PC-9 (cell line): ENCODE results near the gene RAF1. TPM values are rescaled to one million over a fixed set of nuclear protein-coding genes. Genes with fewer than 3 reads are reported as not detected.

Experiments
- BruUV-seq: library from RNA; stranded (reverse); fragments of 400-500 nt; replicated peaks from 2 replicates; lab custom pipeline; 2021; lab: Mats Ljungman, UMichigan
- CTCF ChIA-PET: fragments of 300-600 bp; sonication (Branson Sonifier 250); formaldehyde crosslinking; loops from one replicate; lab custom pipeline; 2022; ENCODE audit warnings: antibody characterized with exemption; lab: Charles Lee
- POLR2A ChIA-PET: fragments of 300-600 bp; sonication (Branson Sonifier 250); formaldehyde crosslinking; loops from one replicate; lab custom pipeline; 2022; ENCODE audit warnings: antibody characterized with exemption; ENCODE audit not compliant: unreplicated experiment; lab: Charles Lee
- DNase-seq, 2 experiments: peaks; one replicate each; pipeline versions ENCODE4 v3.0.0 to v3.0.0-alpha.2; 2015 to 2022; ENCODE audit warnings: mixed read lengths in 1 of 2
- H2AFZ ChIP-seq: fragments of 200-600 bp; sonication (generic); 2 replicates; pipeline ENCODE4 v1.8.1; 2017; ENCODE audit warnings: antibody characterized with exemption
- H3F3A ChIP-seq: fragments of 200-600 bp; sonication (generic); 2 replicates; pipeline ENCODE4 v1.8.1; 2017; ENCODE audit warnings: antibody characterized with exemption, mild to moderate bottlenecking, low read depth; ENCODE audit not compliant: insufficient read depth
- H3K27ac ChIP-seq: fragments of 200-600 bp; sonication (generic); 2 replicates; pipeline ENCODE4 v1.6.1; 2016; ENCODE audit warnings: mixed run types
- H3K27me3 ChIP-seq: fragments of 200-600 bp; sonication (generic); 2 replicates; pipeline ENCODE4 v1.6.1; 2016; ENCODE audit warnings: low read depth, mixed run types; ENCODE audit not compliant: insufficient read depth
- H3K36me3 ChIP-seq: fragments of 200-600 bp; sonication (generic); 2 replicates; pipeline ENCODE4 v1.6.1; 2016; ENCODE audit warnings: low read depth, mixed run types
- H3K4me1 ChIP-seq: fragments of 200-600 bp; sonication (generic); replicated peaks from 2 replicates; pipeline ENCODE4 v1.6.1; 2016; ENCODE audit warnings: mixed run types; ENCODE audit not compliant: insufficient read depth
- H3K4me2 ChIP-seq: fragments of 200-600 bp; sonication (generic); 2 replicates; pipeline ENCODE4 v1.6.1; 2017; ENCODE audit warnings: mixed run types
- H3K4me3 ChIP-seq: fragments of 200-600 bp; sonication (generic); 2 replicates; pipeline ENCODE4 v1.6.1; 2016; ENCODE audit warnings: mixed run types
- H3K79me2 ChIP-seq: fragments of 200-600 bp; sonication (generic); 2 replicates; pipeline ENCODE4 v1.6.1; 2017; ENCODE audit warnings: low read depth, mixed run types
- H3K9me2 ChIP-seq: fragments of 200-600 bp; sonication (generic); 2 replicates; pipeline ENCODE4 v1.8.1; 2017; ENCODE audit warnings: mild to moderate bottlenecking; ENCODE audit not compliant: insufficient read depth
- H3K9me3 ChIP-seq: fragments of 200-600 bp; sonication (generic); 2 replicates; pipeline ENCODE4 v1.8.1; 2016; ENCODE audit warnings: low read depth; ENCODE audit not compliant: insufficient read depth
- H4K20me1 ChIP-seq: fragments of 200-600 bp; sonication (generic); 2 replicates; pipeline ENCODE4 v1.8.1; 2017; ENCODE audit not compliant: insufficient read depth
- CTCF ChIP-seq: fragments of 200-600 bp; sonication (generic); conservative IDR thresholded peaks from 2 replicates; pipeline ENCODE4 v1.6.1; 2017; ENCODE audit warnings: mixed run types, antibody characterized with exemption, mild to moderate bottlenecking, moderate library complexity
- EZH2 ChIP-seq: fragments of 200-600 bp; sonication (generic); IDR thresholded peaks from 2 replicates; pipeline ENCODE4 v1.8.0; 2017; ENCODE audit warnings: antibody characterized with exemption, low read depth
- intact Hi-C: fragments of 100-400 bp; cut with micrococcal nuclease; formaldehyde crosslinking; loops from one replicate; pipeline ENCODE4 v1.10.0; 2022; ENCODE audit not compliant: unreplicated experiment
- total RNA-seq: library from RNA; stranded (reverse); gene quantifications from 2 replicates; pipeline ENCODE4 v1.2.3, GENCODE V29; 2021

The RAF1 gene
- total RNA-seq, 1 experiment from 2014 or later = 72.4 TPM

DNA sequence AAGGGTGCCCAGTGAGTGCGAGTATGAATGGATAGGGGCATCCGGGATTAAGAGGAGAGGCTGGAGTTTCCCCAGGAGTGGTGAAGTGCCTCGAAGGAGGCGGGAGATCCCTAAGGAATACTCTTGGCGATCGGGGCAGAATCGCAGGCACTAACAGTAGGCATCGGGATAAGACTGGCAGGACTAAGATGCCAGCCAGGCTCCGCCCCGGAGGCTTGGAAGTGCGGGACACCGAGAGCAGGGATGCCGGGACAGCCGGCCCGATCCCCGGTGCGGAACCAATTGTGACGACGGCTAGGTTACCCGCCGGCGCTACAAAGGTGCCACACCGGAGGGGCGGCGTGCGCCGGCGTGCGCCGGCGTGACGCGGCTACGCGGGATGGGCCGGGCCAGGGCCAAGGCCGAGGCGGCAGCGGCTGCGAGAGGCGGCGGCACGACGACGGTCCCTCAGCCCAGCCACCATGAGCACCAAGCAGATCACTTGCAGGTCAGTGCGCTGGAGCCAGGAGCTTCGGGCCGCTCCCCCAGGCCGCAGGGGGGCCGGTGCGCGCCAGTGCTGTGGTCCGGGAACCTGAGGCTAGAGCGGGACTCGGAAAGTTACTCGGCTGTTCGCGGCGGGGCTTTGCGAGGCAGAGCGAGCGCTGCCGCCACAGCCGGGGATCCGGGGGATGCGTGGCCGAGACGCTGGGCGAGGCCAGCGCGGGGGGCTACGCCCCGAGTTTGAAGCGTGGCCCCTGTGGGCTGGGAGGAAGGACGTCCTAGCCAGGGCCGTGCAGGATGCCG, 107.0 kb downstream of the RAF1 start, which contains the start of gene MKRN2:
Gene MKRN2 (plus strand): TSS at position 398 of the 783 bp plus-strand sequence. CDS start 64 bp downstream, at position 462.
- no peak for TF ChIP-seq CTCF
- TF ChIP-seq EZH2 = no peak
- Histone ChIP-seq H3K4me1 (peaks cover 21% of the 10 kb centered on the region), H4K20me1 (peaks cover 36% of the 10 kb centered on the region), H3K27me3 (no peaks in the 10 kb centered on the region), H3K36me3 (no peaks in the 10 kb centered on the region), H3F3A (peaks cover 13% of the 10 kb centered on the region), H3K4me3 (peak within 1 kb of the TSS; percentile 74), H3K4me2 (peak within 1 kb of the TSS; percentile 83), H3K27ac (peak within 1 kb of the TSS; percentile 80), H2AFZ (peak within 1 kb of the TSS; percentile 98), H3K79me2 (peaks cover 49% of the 10 kb centered on the region), H3K9me2 (0 out of 2 replicates have a peak, but pooled peaks cover 5% of the 10 kb centered on the region), H3K9me3 (no peaks in the 10 kb centered on the region)
- ChIA-PET CTCF (interaction anchor here (0.6 to 0.7 kb wide), 2 partner anchors 28 to 1338 kb away, joined by 5 read pairs; no protein-coding TSS in a partner anchor), POLR2A (interaction anchor here (0.6 kb wide), 1 partner anchor 10 kb away, joined by 13 read pairs; no protein-coding TSS in a partner anchor)
- DNase-seq = peak; percentile 70 to 92
- BruUV-seq = TSS peak; percentile 32
- intact Hi-C loops = loop anchor here (1.0 to 5.0 kb wide), 2 partner anchors 75 to 422 kb away; partner anchors contain the start of gene TSEN2

- H3K36me3 ChIP-seq = no peaks in the 10 kb centered on the region
- no peaks in the 10 kb centered on the region for H3K27me3 ChIP-seq
- CTCF ChIA-PET = no interaction called here
- POLR2A ChIA-PET = interaction anchor here (0.6 to 0.7 kb wide), 3 partner anchors 9 to 1460 kb away, joined by 4 to 13 read pairs (median 11); no protein-coding TSS in a partner anchor
- H3K4me2 ChIP-seq = peak overlapping the region; percentile 83
- BruUV-seq = TSS peak; percentile 73
- H3K9me3 ChIP-seq = no peaks in the 10 kb centered on the region
- H2AFZ ChIP-seq = peak overlapping the region; percentile 98
- H3K27ac ChIP-seq = peak overlapping the region; percentile 80
- H3K4me3 ChIP-seq = peak overlapping the region; percentile 74
- no peak for DNase-seq
- peaks cover 43% of the 10 kb centered on the region for H3K79me2 ChIP-seq
- intact Hi-C loops = loop anchor here (1.0 to 5.0 kb wide), 2 partner anchors 74 to 421 kb away; partner anchors contain the start of gene TSEN2
- H3F3A ChIP-seq = peaks cover 13% of the 10 kb centered on the region
- H3K4me1 ChIP-seq = peaks cover 21% of the 10 kb centered on the region
- 0 out of 2 replicates have a peak, but pooled peaks cover 5% of the 10 kb centered on the region for H3K9me2 ChIP-seq
- H4K20me1 ChIP-seq = peaks cover 30% of the 10 kb centered on the region
- no peak for TF ChIP-seq EZH2
These were observed 107.6 kb downstream of the RAF1 start for GRCh38 chr3:12556314-12556689.

- Histone ChIP-seq H3K4me3 (no peak overlapping the region), H3K27me3 (no peaks in the 10 kb centered on the region), H3K4me2 (no peak overlapping the region), H4K20me1 (peaks cover 8% of the 10 kb centered on the region), H3F3A (peaks cover 26% of the 10 kb centered on the region), H2AFZ (no peak overlapping the region), H3K27ac (no peak overlapping the region), H3K36me3 (no peaks in the 10 kb centered on the region), H3K9me2 (0 out of 2 replicates have a peak, but pooled peaks cover 5% of the 10 kb centered on the region), H3K9me3 (no peaks in the 10 kb centered on the region), H3K79me2 (peaks cover 20% of the 10 kb centered on the region), H3K4me1 (peaks cover 13% of the 10 kb centered on the region)
- CTCF ChIA-PET = no interaction called here
- intact Hi-C loops = no loop called here
- TF ChIP-seq EZH2 (no peak), CTCF (no peak)
- peak in 1 of 2 experiments; percentile 6 for DNase-seq
- no TSS peak for BruUV-seq
- POLR2A ChIA-PET = interaction anchor here (0.6 kb wide), 1 partner anchor 51 kb away, joined by 4 read pairs; no protein-coding TSS in a partner anchor
These were observed 110.0 kb downstream of the RAF1 start for GRCh38 chr3:12553921-12554391.
